Left kidney (tissue), 2 donors: ENCODE results near the gene UBB. TPM values are rescaled to one million over a fixed set of nuclear protein-coding genes. Genes with fewer than 3 reads are reported as not detected.

Experiments used
- DNase-seq: peaks from one replicate; pipeline ENCODE4 v3.0.0-alpha.2; 2013
- polyA plus RNA-seq: library from polyadenylated mRNA; unstranded; fragments of 120-200 nt; gene quantifications from one replicate; pipeline ENCODE4 v1.2.1, GENCODE V29; 2013; ENCODE audit not compliant: insufficient read length

The UBB gene
- polyA plus RNA-seq, 1 donor = 1,960 TPM

- no peak for DNase-seq
These were observed 36.5 kb downstream of the UBB start for GRCh38 chr17:16417399-16417798.

- no peak for DNase-seq
These were observed 37.2 kb downstream of the UBB start for GRCh38 chr17:16417896-16418684.

- no peak for DNase-seq
These were observed 37.8 kb downstream of the UBB start for GRCh38 chr17:16418685-16419068.

- DNase-seq = no peak
These were observed 38.4 kb downstream of the UBB start for GRCh38 chr17:16419074-16419928.

- DNase-seq = no peak
These were observed 39.0 kb downstream of the UBB start for GRCh38 chr17:16419929-16420271.

- no peak for DNase-seq
These were observed 41.5 kb downstream of the UBB start for GRCh38 chr17:16422416-16422815.

- no peak for DNase-seq
These were observed 42.5 kb downstream of the UBB start for GRCh38 chr17:16423226-16423872.

- no peak for DNase-seq
These were observed 44.3 kb downstream of the UBB start for GRCh38 chr17:16425202-16425601.

GRCh38 chr17:16425698-16426659 is 45.1 kb downstream of the UBB start:
- no peak for DNase-seq

- no peak for DNase-seq
These were observed 46.1 kb downstream of the UBB start for GRCh38 chr17:16427020-16427419.

- no peak for DNase-seq
These were observed 47.4 kb downstream of the UBB start for GRCh38 chr17:16428098-16428882.

- no peak for DNase-seq
These were observed 48.2 kb downstream of the UBB start for GRCh38 chr17:16429083-16429482.

- no peak for DNase-seq
These were observed 49.8 kb downstream of the UBB start for GRCh38 chr17:16430650-16431049.

- DNase-seq = no peak
These were observed 51.1 kb downstream of the UBB start for GRCh38 chr17:16432017-16432416.

Other genes starting within 250 kb of the UBB start
- gene NCOR1, start 165.6 kb upstream of the UBB start, polyA plus RNA-seq = 136 TPM
- gene PIGL, start 163.9 kb upstream of the UBB start, polyA plus RNA-seq = 46.2 TPM
- 86.8 TPM for gene CENPV, start 27.6 kb upstream of the UBB start, polyA plus RNA-seq
- 2.9 TPM for gene TRPV2, start 34.5 kb downstream of the UBB start, polyA plus RNA-seq
- gene LRRC75A, start 111.1 kb downstream of the UBB start, polyA plus RNA-seq = 3.9 TPM
- 10.7 TPM for gene ZNF287, start 188.1 kb downstream of the UBB start, polyA plus RNA-seq